ENCODE measurements around the gene ANKRD23. TPM values are rescaled to one million over a fixed set of nuclear protein-coding genes. Genes with fewer than 3 reads are reported as not detected.

ANKRD23 gene
- total RNA-seq, 2 experiments from 2014 or later, result 6.2 to 10.4 TPM

- CTCF ChIA-PET, result interaction anchor here (1.7 to 1.8 kb wide), 2 partner anchors 10 to 48 kb away, joined by 4 to 7 read pairs; partner anchors contain the start of gene ANKRD39
Measured at GRCh38 chr2:96848264-96848663, 4.4 kb upstream of the ANKRD23 start.

GRCh38 chr2:96847586-96847985 is 3.8 kb upstream of the ANKRD23 start:
- ATAC-seq (ENCODE audit: poor library complexity) (no peak), DNase-seq (no peak)
- H3K9me3 Mint-ChIP-seq, result no peaks in the 10 kb centered on the region
- Histone ChIP-seq H3K27ac (ENCODE audit: low read depth in 1 of 2, low read length in 2 of 2) (no peak overlapping the region), H3K4me1 (ENCODE audit: insufficient read depth, low read length) (no peaks in the 10 kb centered on the region), H3K27me3 (ENCODE audit: control insufficient read depth in 1 of 2, insufficient read depth in 2 of 2, low read length in 2 of 2) (no peaks in the 10 kb centered on the region), H3K4me3 (ENCODE audit: low read length) (no peak overlapping the region), H3K9me3 (ENCODE audit: control insufficient read depth in 1 of 2, insufficient read depth in 1 of 2, low read length in 2 of 2) (no peaks in the 10 kb centered on the region), H3K36me3 (ENCODE audit: insufficient read depth, low read length) (peaks cover 52% of the 10 kb centered on the region)
- intact Hi-C loops (cut with DNase I, micrococcal nuclease), result no loop called here
- POLR2A ChIA-PET, result interaction anchor here (1.0 kb wide), 1 partner anchor 10 kb away, joined by 4 read pairs; the partner anchor contains the start of gene ANKRD39
- H3K36me3 Mint-ChIP-seq (ENCODE audit: low read depth), result peaks cover 41% of the 10 kb centered on the region
- H3K4me3 Mint-ChIP-seq, result no peak overlapping the region
- H3K4me1 Mint-ChIP-seq (ENCODE audit: low read depth), result no peaks in the 10 kb centered on the region
- CTCF ChIA-PET, result interaction anchor here (1.7 to 1.8 kb wide), 2 partner anchors 10 to 47 kb away, joined by 4 to 7 read pairs; partner anchors contain the start of gene ANKRD39
- no peak overlapping the region for H3K27ac Mint-ChIP-seq
- TF ChIP-seq, protein P1, sequence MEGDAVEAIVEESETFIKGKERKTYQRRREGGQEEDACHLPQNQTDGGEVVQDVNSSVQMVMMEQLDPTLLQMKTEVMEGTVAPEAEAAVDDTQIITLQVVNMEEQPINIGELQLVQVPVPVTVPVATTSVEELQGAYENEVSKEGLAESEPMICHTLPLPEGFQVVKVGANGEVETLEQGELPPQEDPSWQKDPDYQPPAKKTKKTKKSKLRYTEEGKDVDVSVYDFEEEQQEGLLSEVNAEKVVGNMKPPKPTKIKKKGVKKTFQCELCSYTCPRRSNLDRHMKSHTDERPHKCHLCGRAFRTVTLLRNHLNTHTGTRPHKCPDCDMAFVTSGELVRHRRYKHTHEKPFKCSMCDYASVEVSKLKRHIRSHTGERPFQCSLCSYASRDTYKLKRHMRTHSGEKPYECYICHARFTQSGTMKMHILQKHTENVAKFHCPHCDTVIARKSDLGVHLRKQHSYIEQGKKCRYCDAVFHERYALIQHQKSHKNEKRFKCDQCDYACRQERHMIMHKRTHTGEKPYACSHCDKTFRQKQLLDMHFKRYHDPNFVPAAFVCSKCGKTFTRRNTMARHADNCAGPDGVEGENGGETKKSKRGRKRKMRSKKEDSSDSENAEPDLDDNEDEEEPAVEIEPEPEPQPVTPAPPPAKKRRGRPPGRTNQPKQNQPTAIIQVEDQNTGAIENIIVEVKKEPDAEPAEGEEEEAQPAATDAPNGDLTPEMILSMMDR (IDR thresholded peaks at IDR 0.05), result no peak
- H3K27me3 Mint-ChIP-seq, result no peaks in the 10 kb centered on the region

More at GRCh38 chr2:96848264-96848663, 4.4 kb upstream of the ANKRD23 start:
- Histone ChIP-seq H3K27ac (ENCODE audit: low read depth in 1 of 2, low read length in 2 of 2) (no peak overlapping the region), H3K9me3 (ENCODE audit: control insufficient read depth in 1 of 2, insufficient read depth in 1 of 2, low read length in 2 of 2) (no peaks in the 10 kb centered on the region), H3K27me3 (ENCODE audit: control insufficient read depth in 1 of 2, insufficient read depth in 2 of 2, low read length in 2 of 2) (no peaks in the 10 kb centered on the region), H3K4me3 (ENCODE audit: low read length) (no peak overlapping the region), H3K36me3 (ENCODE audit: insufficient read depth, low read length) (peaks cover 59% of the 10 kb centered on the region), H3K4me1 (ENCODE audit: insufficient read depth, low read length) (no peaks in the 10 kb centered on the region)
- no peak overlapping the region for H3K27ac Mint-ChIP-seq
- intact Hi-C loops (cut with DNase I, micrococcal nuclease), result no loop called here
- POLR2A ChIA-PET, result no interaction called here
- no peaks in the 10 kb centered on the region for H3K9me3 Mint-ChIP-seq
- no peak for ATAC-seq (ENCODE audit: poor library complexity)
- no peak for DNase-seq
- TF ChIP-seq, protein P1 (IDR thresholded peaks at IDR 0.05), result no peak
- H3K36me3 Mint-ChIP-seq (ENCODE audit: low read depth), result peaks cover 48% of the 10 kb centered on the region
- H3K4me3 Mint-ChIP-seq, result no peak overlapping the region
- H3K4me1 Mint-ChIP-seq (ENCODE audit: low read depth), result peaks cover 6% of the 10 kb centered on the region
- H3K27me3 Mint-ChIP-seq, result no peaks in the 10 kb centered on the region

GRCh38 chr2:96846825-96847224 is 3.0 kb upstream of the ANKRD23 start:
- Mint-ChIP-seq H3K4me1 (ENCODE audit: low read depth) (no peaks in the 10 kb centered on the region), H3K27me3 (no peaks in the 10 kb centered on the region), H3K4me3 (no peak overlapping the region), H3K9me3 (no peaks in the 10 kb centered on the region), H3K36me3 (ENCODE audit: low read depth) (peaks cover 37% of the 10 kb centered on the region), H3K27ac (no peak overlapping the region)
- ChIA-PET CTCF (no interaction called here), POLR2A (interaction anchor here (0.8 kb wide), 1 partner anchor 107 kb away, joined by 3 read pairs; no protein-coding TSS in a partner anchor)
- TF ChIP-seq, protein P1 (IDR thresholded peaks at IDR 0.05), result no peak
- Histone ChIP-seq H3K27ac (ENCODE audit: low read depth in 1 of 2, low read length in 2 of 2) (no peak overlapping the region), H3K27me3 (ENCODE audit: control insufficient read depth in 1 of 2, insufficient read depth in 2 of 2, low read length in 2 of 2) (no peaks in the 10 kb centered on the region), H3K4me3 (ENCODE audit: low read length) (no peak overlapping the region), H3K36me3 (ENCODE audit: insufficient read depth, low read length) (peaks cover 45% of the 10 kb centered on the region), H3K4me1 (ENCODE audit: insufficient read depth, low read length) (no peaks in the 10 kb centered on the region), H3K9me3 (ENCODE audit: control insufficient read depth in 1 of 2, insufficient read depth in 1 of 2, low read length in 2 of 2) (no peaks in the 10 kb centered on the region)
- intact Hi-C loops (cut with DNase I, micrococcal nuclease), result no loop called here
- DNase-seq, result no peak
- no peak for ATAC-seq (ENCODE audit: poor library complexity)

Data from CD4-positive, alpha-beta T cell (primary cell).